HG02840 (cell line): ENCODE data around the gene NMU.
"Not testable (repeated sequence)": the region's sequence is repeated elsewhere in the genome, so short reads cannot be mapped to it uniquely, and the experiment has no call there.

Experiments
- ATAC-seq: cut with Tn5 transposase; IDR thresholded peaks from one replicate; pipeline ENCODE4 v1.9.1; 2021; ENCODE audit warnings: mild to moderate bottlenecking, moderate library complexity, moderate number of reproducible peaks; ENCODE audit not compliant: unreplicated experiment, low FRiP score

NMU gene

DNA sequence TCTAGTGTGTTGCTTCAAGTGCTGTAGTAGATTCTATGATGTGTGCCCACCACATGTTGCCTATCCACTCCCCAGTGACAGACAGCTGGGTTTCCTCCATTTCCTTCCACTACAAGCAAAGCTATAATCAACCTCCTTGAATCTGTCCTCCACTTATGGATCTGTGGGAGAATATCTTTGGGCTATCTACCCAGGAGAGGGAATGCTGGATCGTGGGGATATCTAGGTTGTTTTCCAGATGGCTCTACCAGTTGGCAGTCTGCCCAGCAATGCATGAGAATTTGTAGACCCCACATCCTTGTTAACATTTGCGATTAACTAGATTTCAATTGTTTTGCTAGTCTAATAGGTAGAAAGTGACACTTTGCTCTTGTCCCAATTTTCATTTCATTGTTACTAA is 10.3 kb downstream of the NMU start:
- ATAC-seq: no peak

- not testable (repeated sequence) for ATAC-seq
These were observed 12.0 kb downstream of the NMU start for GRCh38 chr4:55624063-55624462.

DNA sequence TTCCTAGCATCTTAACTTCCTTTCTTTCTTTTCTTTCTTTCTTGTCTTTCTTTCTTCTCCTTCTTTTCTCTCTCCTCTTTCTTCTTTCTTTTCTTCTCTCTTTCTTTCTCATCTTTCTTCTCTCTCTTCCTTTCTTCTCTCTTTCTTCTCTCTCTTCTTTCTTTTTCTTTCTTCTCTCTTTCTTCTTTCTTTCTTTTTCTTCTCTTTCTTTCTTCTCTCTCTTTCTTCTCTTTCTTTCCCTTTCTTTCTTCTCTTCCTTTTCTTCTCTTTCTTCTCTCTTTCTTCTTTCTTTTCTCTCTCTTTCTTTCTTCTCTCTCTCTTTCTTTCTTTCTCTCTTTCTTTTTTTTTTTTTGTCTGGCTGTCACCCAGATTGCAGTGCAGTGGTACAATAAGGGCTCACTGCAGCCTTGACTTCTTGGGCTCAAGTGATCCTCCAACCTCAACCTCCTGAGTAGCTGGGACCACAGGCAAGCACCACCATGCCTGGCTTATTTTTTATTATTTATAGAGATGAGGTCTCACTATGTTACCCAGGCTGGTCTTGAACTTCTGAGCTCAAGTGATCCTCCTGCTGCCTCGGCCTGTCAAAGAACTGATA is 17.5 kb downstream of the NMU start:
- ATAC-seq: no peak

GRCh38 chr4:55617587-55618197 is 18.4 kb downstream of the NMU start:
- no peak for ATAC-seq

DNA sequence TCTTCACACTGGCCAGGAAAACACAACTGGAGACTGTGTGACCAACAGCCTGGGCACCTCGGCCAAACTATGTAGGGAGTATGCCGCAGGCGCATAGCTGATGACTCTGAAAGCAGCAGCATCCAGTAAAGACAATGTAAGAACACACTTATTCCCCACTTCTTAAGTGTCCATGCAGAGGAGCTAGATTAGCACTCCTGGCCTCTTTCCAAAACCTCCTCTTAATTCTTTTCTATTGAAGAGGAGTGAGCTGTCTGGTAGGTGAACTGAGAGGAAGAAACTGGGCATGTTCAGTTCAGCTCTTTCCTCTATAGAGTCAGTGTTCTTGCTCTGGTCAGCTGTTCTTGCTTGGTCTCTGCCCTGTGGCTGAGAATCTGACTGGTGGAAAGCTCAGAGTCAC is 21.1 kb downstream of the NMU start:
- ATAC-seq: no peak

DNA sequence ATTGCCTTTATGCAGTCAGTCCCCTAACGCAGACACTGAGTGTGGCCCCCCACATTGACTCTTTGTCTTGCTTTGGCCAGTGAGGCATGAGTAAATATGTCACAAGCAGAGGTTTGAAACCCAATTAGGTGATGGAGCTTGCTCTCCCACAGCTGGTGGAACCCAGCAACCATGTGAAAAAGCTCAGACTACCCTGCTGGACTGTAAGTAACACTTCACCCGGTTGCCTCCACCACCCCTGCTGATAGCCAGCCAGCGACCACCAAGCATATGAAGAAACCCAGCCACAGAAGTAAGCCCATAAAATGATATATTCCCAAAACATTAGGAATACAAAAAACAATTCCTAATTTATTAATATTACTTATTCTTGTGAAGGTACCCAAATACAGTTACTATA is 22.5 kb downstream of the NMU start:
- no peak for ATAC-seq

DNA sequence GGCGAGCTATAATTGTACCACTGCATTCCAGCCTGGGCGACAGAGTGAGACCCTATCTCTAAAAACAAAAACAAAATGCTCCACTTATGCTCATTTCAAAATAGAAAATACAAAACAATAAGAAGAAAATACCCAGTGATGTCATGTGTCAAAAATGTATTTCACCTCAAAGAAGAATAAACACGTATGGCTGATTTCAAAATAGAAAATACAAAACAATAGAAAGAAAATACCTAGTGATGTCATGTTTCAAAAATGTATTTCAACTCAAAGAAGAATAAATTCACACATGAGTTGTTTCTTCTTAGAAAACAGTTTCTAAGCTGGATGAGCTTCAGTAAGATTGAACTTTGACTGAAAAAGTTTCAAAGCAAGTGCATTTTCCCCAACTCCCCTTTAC is 23.8 kb downstream of the NMU start:
- ATAC-seq: no peak

DNA sequence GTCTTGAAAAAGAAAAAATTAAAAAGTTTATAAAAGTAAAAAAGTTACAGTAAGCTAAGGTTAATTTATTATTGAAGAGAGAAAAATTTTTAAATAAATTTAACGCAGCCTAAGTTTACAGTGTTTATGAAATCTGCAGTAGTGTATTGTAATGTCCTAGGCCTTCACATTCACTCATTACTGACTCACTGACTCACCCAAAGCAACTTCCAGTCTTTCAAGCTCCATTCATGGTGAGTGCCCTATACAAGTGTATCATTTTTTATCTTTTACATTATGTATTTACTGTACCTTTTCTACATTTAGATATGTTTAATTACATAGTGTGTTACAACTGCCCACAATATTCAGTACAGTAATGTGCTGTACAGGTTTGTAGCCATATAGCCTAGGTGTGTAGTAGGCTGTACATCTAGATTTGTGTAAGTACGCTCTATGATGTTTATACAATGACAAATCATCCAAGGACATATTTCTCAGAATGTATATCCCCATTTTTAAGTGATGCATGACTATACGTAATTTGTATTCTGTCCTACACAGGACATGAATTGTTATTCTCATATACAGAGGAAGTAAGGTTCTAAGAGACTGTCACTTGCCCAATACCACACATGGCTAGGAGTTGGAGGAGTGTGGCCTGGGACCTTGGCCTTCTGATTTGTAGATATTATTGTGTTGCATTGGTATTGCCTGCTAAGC is 24.6 kb downstream of the NMU start:
- ATAC-seq: no peak

DNA sequence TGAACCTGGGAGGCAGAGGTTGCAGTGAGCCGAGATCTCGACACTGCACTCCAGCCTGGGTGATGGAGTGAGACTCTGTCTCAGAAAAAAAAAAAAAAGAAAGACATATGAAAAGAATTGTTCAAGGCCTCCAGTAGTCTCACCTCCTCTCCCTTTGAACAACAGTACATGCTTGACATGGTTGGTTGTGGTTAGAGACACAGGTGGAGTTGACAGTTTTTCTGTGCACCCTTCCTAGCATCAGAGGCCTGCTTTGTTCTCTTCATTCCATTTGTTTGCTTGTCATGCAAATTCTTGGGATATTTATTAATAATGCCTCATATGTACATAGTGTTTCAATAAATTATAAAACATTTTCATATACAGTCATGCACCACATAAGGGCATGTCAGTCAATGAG is 25.7 kb downstream of the NMU start:
- no peak for ATAC-seq

- no peak for ATAC-seq
These were observed 26.7 kb downstream of the NMU start for GRCh38 chr4:55609393-55609866.

DNA sequence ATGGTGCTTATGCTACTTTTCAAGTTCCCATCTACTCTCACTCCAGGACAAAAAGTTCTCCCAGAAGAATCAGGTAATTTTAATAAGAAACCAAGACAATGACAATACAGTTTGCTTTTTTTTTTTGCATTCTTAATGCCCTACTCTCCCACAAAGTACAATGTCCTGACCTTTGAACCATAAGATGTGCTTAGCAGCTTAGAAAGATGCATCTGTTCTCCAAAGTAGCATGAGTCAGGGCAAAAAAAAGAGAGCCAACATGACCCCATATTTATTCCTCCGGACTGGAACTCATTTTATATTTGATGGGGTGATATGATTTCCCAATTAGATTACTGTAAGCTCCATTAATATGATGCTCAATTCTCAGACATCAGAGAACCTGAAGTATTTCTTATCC is 27.5 kb downstream of the NMU start:
- no peak for ATAC-seq

GRCh38 chr4:55604996-55605395 is 31.1 kb downstream of the NMU start:
- ATAC-seq: no peak

- ATAC-seq: no peak
These were observed 35.5 kb downstream of the NMU start for GRCh38 chr4:55600640-55601039.

GRCh38 chr4:55598641-55599040 is 37.5 kb downstream of the NMU start:
- ATAC-seq: no peak

GRCh38 chr4:55592014-55592413 is 44.1 kb downstream of the NMU start, which contains the start of gene PDCL2:
Gene PDCL2 (minus strand): TSS chr4:55592245. CDS start chr4:55592109, 136 bp downstream.
- no peak for ATAC-seq

- ATAC-seq: no peak
These were observed 47.9 kb downstream of the NMU start for GRCh38 chr4:55588160-55588559.

- not testable (repeated sequence) for ATAC-seq
These were observed 53.3 kb downstream of the NMU start for GRCh38 chr4:55582773-55583172.

DNA sequence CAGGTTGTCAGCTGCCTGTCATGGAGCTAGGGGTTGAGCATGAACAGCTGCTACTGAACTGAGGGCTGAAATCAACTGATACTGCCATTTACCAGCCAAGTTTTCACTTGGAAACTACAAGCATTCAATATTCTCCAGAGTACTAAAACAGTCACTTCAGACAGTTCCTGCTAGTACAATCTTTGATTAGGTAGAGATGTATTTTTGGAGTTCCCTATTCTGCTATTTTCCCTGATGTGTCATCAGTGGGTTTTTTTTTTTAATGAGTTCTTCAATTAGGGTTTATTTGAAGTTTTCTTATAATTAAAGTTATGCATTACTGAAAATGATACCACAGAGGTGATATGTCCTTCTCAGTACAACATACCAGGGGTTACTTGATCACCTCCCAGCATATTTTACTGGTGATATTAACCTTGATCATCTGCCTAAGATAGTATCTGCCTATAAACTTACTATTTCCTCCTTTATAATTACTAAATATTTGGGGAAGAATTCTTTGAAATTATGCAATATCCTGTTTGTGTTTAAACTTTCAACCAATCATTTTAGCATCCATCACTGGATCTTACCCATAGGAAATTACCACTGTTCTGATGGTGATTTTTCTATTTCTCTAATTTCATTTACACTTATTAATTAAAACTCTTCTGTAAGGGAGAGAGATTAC is 57.6 kb downstream of the NMU start:
- ATAC-seq: no peak

DNA sequence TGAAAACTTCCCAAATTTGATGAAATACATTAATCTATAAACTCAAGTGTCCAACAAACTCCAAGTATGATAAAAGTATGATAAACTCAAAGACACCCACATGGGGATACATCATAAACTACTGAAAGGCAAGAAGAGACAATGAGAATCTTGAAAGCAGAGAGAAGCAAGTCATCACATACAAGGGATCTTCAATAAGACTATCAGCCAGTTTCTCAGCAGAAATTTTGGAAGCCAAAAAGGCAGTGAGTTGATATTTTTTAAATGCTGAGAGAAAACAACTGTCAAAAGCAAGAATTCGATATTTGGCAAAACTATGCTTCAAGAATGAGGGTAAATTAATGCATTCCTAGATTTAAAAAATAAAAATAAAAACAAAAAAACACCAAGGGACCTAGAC is 60.6 kb downstream of the NMU start:
- no peak for ATAC-seq

- ATAC-seq: no peak
These were observed 61.8 kb downstream of the NMU start for GRCh38 chr4:55574252-55574651.

DNA sequence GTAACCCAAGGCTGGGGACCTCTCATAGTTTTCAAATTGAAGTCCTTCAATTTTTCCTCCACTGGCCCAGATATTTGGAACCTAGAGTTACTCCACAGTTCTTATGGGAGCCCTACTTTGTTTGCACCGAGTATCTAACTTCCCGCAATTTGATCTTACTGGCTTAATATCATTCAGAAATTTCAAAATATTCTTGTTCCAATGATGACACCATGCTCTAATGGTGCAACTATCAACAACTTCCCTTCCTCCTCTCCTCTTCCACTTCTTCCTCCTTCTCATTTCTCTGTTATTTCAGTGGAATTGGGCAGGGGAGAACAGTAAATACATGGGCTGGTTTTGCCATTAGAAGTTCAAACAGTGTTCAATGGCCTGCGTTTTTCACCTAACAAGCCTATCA is 64.3 kb downstream of the NMU start:
- no peak for ATAC-seq
